TTC549 (cell line): Measurements from ENCODE around the gene GSK3B.

ENCODE experiments used
- FAIRE-seq: peaks from 2 replicates; lab custom pipeline; 2012; peaks lifted over from hg19 to GRCh38; lab: Jason Lieb, UNC

Gene GSK3B

GRCh38 chr3:119812491-119813058, 281.7 kb downstream of the GSK3B start:
- no peak for FAIRE-seq

GRCh38 chr3:119810018-119810435, 284.2 kb downstream of the GSK3B start:
- no peak for FAIRE-seq

- no peak for FAIRE-seq
Measured at GRCh38 chr3:119809249-119810017, 284.8 kb downstream of the GSK3B start.

- no peak for FAIRE-seq
Measured at GRCh38 chr3:119808843-119809242, 285.4 kb downstream of the GSK3B start.

- no peak for FAIRE-seq
Measured at GRCh38 chr3:119808244-119808643, 286.0 kb downstream of the GSK3B start.

- FAIRE-seq: no peak
Measured at GRCh38 chr3:119800844-119801243, 293.4 kb downstream of the GSK3B start.

GRCh38 chr3:119796785-119797184, 297.5 kb downstream of the GSK3B start:
- FAIRE-seq: no peak

GRCh38 chr3:119796368-119796767, 297.9 kb downstream of the GSK3B start:
- FAIRE-seq: no peak

- FAIRE-seq: no peak
Measured at GRCh38 chr3:119795849-119796248, 298.4 kb downstream of the GSK3B start.

- no peak for FAIRE-seq
Measured at GRCh38 chr3:119794971-119795612, 299.2 kb downstream of the GSK3B start.

GRCh38 chr3:119794401-119794800, 299.8 kb downstream of the GSK3B start:
- no peak for FAIRE-seq

- no peak for FAIRE-seq
Measured at GRCh38 chr3:119792270-119792669, 302.0 kb downstream of the GSK3B start.

GRCh38 chr3:119790369-119790768, 303.9 kb downstream of the GSK3B start:
- FAIRE-seq: no peak

GRCh38 chr3:119786409-119786808, 307.8 kb downstream of the GSK3B start:
- no peak for FAIRE-seq

GRCh38 chr3:119783883-119784282, 310.4 kb downstream of the GSK3B start:
- FAIRE-seq: no peak

- FAIRE-seq: no peak
Measured at GRCh38 chr3:119783255-119783654, 311.0 kb downstream of the GSK3B start.

GRCh38 chr3:119782460-119782859, 311.8 kb downstream of the GSK3B start:
- no peak for FAIRE-seq

GRCh38 chr3:119781330-119782198, 312.7 kb downstream of the GSK3B start, which contains the start of gene NR1I2:
Gene NR1I2, plus strand, starts transcription at chr3:119782101.
- FAIRE-seq: no peak

GRCh38 chr3:119779731-119780383, 314.4 kb downstream of the GSK3B start:
- FAIRE-seq: no peak

GRCh38 chr3:119778811-119779210, 315.4 kb downstream of the GSK3B start:
- no peak for FAIRE-seq

- no peak for FAIRE-seq
Measured at GRCh38 chr3:119778176-119778575, 316.1 kb downstream of the GSK3B start.

- FAIRE-seq: no peak
Measured at GRCh38 chr3:119776304-119776703, 317.9 kb downstream of the GSK3B start.
